ENCODE results near the gene CSGALNACT2.

DNA sequence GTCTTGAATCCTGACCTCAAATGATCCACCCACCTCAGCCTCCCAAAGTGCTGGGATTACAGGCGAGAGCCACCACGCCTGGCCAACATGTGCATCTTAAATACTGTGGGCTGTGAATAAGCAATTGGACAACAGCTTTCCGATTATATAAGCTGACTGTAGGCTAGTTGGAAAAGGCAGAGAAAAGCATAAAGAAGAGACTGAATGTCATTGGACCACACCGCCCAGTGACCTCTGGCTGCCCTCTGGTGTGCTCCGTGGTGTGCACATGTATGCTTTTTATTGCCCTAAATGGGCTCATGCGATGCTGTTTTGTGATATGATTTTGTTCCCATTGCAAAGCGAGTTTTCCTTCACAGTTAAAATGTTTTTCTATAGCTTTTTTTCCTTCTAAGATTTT is 15.4 kb upstream of the CSGALNACT2 start:
- TF ChIP-seq, protein P1, sequence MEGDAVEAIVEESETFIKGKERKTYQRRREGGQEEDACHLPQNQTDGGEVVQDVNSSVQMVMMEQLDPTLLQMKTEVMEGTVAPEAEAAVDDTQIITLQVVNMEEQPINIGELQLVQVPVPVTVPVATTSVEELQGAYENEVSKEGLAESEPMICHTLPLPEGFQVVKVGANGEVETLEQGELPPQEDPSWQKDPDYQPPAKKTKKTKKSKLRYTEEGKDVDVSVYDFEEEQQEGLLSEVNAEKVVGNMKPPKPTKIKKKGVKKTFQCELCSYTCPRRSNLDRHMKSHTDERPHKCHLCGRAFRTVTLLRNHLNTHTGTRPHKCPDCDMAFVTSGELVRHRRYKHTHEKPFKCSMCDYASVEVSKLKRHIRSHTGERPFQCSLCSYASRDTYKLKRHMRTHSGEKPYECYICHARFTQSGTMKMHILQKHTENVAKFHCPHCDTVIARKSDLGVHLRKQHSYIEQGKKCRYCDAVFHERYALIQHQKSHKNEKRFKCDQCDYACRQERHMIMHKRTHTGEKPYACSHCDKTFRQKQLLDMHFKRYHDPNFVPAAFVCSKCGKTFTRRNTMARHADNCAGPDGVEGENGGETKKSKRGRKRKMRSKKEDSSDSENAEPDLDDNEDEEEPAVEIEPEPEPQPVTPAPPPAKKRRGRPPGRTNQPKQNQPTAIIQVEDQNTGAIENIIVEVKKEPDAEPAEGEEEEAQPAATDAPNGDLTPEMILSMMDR (IDR thresholded peaks at IDR 0.05) = no peak
- no peak for TF ChIP-seq POLR2A (IDR thresholded peaks at IDR 0.05)
- TF ChIP-seq POLR2AphosphoS5 (IDR thresholded peaks at IDR 0.05) = no peak
